ENCODE results near the gene COPS7A. TPM values are rescaled to one million over a fixed set of nuclear protein-coding genes. Genes with fewer than 3 reads are reported as not detected.

The COPS7A gene
- total RNA-seq, 3 donors from 2014 or later (not counting 1 experiment from before 2014, with no cell fraction given) = 23.5 to 29.8 (median 28.9) TPM

GRCh38 chr12:6724409-6724797 is 557 bp downstream of the COPS7A start:
- Histone ChIP-seq H3K4me1 (ENCODE audit: control insufficient read depth, insufficient read depth, low read length) (peaks cover 12% of the 10 kb centered on the region), H3K9me3 (ENCODE audit: control insufficient read depth, insufficient read depth, low read length) (no peaks in the 10 kb centered on the region), H3K27ac (ENCODE audit: low read length) (peak overlapping the region; percentile 84), H3K27me3 (ENCODE audit: control insufficient read depth, insufficient read depth, low read length) (no peaks in the 10 kb centered on the region), H3K4me3 (ENCODE audit: low read length) (peak overlapping the region; percentile 68), H3K36me3 (ENCODE audit: control insufficient read depth, insufficient read depth, low read length) (peaks cover 16% of the 10 kb centered on the region)
- Mint-ChIP-seq H3K4me3 (peak overlapping the region; percentile 94), H3K27me3 (ENCODE audit: low read depth in 2 of 2) (peaks cover 0 to 3% of the 10 kb centered on the region in 2 donors), H3K9me3 (no peaks in the 10 kb centered on the region), H3K27ac (peak overlapping the region; percentile 77 to 93), H3K4me1 (peaks cover 20 to 22% of the 10 kb centered on the region in 2 donors), H3K36me3 (no peaks in the 10 kb centered on the region)
- WGBS (ENCODE audit: insufficient coverage) = 7% methylated on average over 10 of the region's 10 CpGs
- TF ChIP-seq, protein P1, sequence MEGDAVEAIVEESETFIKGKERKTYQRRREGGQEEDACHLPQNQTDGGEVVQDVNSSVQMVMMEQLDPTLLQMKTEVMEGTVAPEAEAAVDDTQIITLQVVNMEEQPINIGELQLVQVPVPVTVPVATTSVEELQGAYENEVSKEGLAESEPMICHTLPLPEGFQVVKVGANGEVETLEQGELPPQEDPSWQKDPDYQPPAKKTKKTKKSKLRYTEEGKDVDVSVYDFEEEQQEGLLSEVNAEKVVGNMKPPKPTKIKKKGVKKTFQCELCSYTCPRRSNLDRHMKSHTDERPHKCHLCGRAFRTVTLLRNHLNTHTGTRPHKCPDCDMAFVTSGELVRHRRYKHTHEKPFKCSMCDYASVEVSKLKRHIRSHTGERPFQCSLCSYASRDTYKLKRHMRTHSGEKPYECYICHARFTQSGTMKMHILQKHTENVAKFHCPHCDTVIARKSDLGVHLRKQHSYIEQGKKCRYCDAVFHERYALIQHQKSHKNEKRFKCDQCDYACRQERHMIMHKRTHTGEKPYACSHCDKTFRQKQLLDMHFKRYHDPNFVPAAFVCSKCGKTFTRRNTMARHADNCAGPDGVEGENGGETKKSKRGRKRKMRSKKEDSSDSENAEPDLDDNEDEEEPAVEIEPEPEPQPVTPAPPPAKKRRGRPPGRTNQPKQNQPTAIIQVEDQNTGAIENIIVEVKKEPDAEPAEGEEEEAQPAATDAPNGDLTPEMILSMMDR (IDR thresholded peaks at IDR 0.05) = no peak
- peak in 1 of 2 donors; percentile 25 for DNase-seq
- peak; percentile 0 to 12 (median 11) for ATAC-seq
- intact Hi-C loops (cut with micrococcal nuclease) = no loop called here

- no peaks in the 10 kb centered on the region for H3K27me3 ChIP-seq (ENCODE audit: control insufficient read depth, insufficient read depth, low read length)
- H3K27ac Mint-ChIP-seq = no peak overlapping the region
- WGBS (ENCODE audit: insufficient coverage) = 95% methylated on average over 7 of the region's 7 CpGs
- H3K9me3 ChIP-seq (ENCODE audit: control insufficient read depth, insufficient read depth, low read length) = no peaks in the 10 kb centered on the region
- ATAC-seq (no peak), DNase-seq (no peak)
- no peaks in the 10 kb centered on the region for H3K9me3 Mint-ChIP-seq
- intact Hi-C loops (cut with micrococcal nuclease) = no loop called here
- TF ChIP-seq, protein P1 (IDR thresholded peaks at IDR 0.05) = no peak
- peaks cover 20 to 22% of the 10 kb centered on the region in 2 donors for H3K4me1 Mint-ChIP-seq
- no peak overlapping the region for H3K27ac ChIP-seq (ENCODE audit: low read length)
- H3K4me1 ChIP-seq (ENCODE audit: control insufficient read depth, insufficient read depth, low read length) = peaks cover 12% of the 10 kb centered on the region
- no peaks in the 10 kb centered on the region for H3K27me3 Mint-ChIP-seq (ENCODE audit: low read depth in 2 of 2)
- peak overlapping the region; percentile 94 for H3K4me3 Mint-ChIP-seq
- H3K4me3 ChIP-seq (ENCODE audit: low read length) = no peak overlapping the region
- H3K36me3 Mint-ChIP-seq = no peaks in the 10 kb centered on the region
- peaks cover 26% of the 10 kb centered on the region for H3K36me3 ChIP-seq (ENCODE audit: control insufficient read depth, insufficient read depth, low read length)
Observed at GRCh38 chr12:6725350-6725749, 1.5 kb downstream of the COPS7A start.

- no peaks in the 10 kb centered on the region for H3K9me3 ChIP-seq (ENCODE audit: control insufficient read depth, insufficient read depth, low read length)
- WGBS (ENCODE audit: insufficient coverage) = 98% methylated on average over 18 of the region's 18 CpGs
- Mint-ChIP-seq H3K4me1 (peaks cover 12 to 13% of the 10 kb centered on the region in 2 donors), H3K9me3 (no peaks in the 10 kb centered on the region), H3K27me3 (ENCODE audit: low read depth in 2 of 2) (no peaks in the 10 kb centered on the region), H3K36me3 (no peaks in the 10 kb centered on the region), H3K27ac (no peak overlapping the region), H3K4me3 (no peak overlapping the region)
- H3K4me3 ChIP-seq (ENCODE audit: low read length) = no peak overlapping the region
- no peak overlapping the region for H3K27ac ChIP-seq (ENCODE audit: low read length)
- H3K36me3 ChIP-seq (ENCODE audit: control insufficient read depth, insufficient read depth, low read length) = peaks cover 44% of the 10 kb centered on the region
- intact Hi-C loops (cut with micrococcal nuclease) = no loop called here
- ATAC-seq = no peak
- DNase-seq = no peak
- H3K27me3 ChIP-seq (ENCODE audit: control insufficient read depth, insufficient read depth, low read length) = no peaks in the 10 kb centered on the region
- H3K4me1 ChIP-seq (ENCODE audit: control insufficient read depth, insufficient read depth, low read length) = peaks cover 8% of the 10 kb centered on the region
- TF ChIP-seq, protein P1 (IDR thresholded peaks at IDR 0.05) = no peak
Observed at GRCh38 chr12:6729186-6729585, 5.3 kb downstream of the COPS7A start.

GRCh38 chr12:6730169-6730568 is 6.3 kb downstream of the COPS7A start:
- Mint-ChIP-seq H3K27me3 (ENCODE audit: low read depth in 2 of 2) (no peaks in the 10 kb centered on the region), H3K27ac (no peak overlapping the region), H3K4me3 (no peak overlapping the region), H3K9me3 (no peaks in the 10 kb centered on the region), H3K36me3 (no peaks in the 10 kb centered on the region), H3K4me1 (peaks cover 6 to 7% of the 10 kb centered on the region in 2 donors)
- no peak for ATAC-seq
- WGBS (ENCODE audit: insufficient coverage) = 95% methylated on average over 8 of the region's 8 CpGs
- DNase-seq = no peak
- H3K4me1 ChIP-seq (ENCODE audit: control insufficient read depth, insufficient read depth, low read length) = no peaks in the 10 kb centered on the region
- H3K27me3 ChIP-seq (ENCODE audit: control insufficient read depth, insufficient read depth, low read length) = no peaks in the 10 kb centered on the region
- no peak overlapping the region for H3K4me3 ChIP-seq (ENCODE audit: low read length)
- H3K27ac ChIP-seq (ENCODE audit: low read length) = no peak overlapping the region
- TF ChIP-seq, protein P1 (IDR thresholded peaks at IDR 0.05) = no peak
- intact Hi-C loops (cut with micrococcal nuclease) = no loop called here
- peaks cover 50% of the 10 kb centered on the region for H3K36me3 ChIP-seq (ENCODE audit: control insufficient read depth, insufficient read depth, low read length)
- no peaks in the 10 kb centered on the region for H3K9me3 ChIP-seq (ENCODE audit: control insufficient read depth, insufficient read depth, low read length)
